RKO (cell line): ENCODE measurements around the gene ANKRD9.

Experiments used
- DNase-seq: peaks from one replicate; pipeline ENCODE4 v3.0.0-alpha.2; 2016; ENCODE audit warnings: low spot score

ANKRD9 gene

DNA sequence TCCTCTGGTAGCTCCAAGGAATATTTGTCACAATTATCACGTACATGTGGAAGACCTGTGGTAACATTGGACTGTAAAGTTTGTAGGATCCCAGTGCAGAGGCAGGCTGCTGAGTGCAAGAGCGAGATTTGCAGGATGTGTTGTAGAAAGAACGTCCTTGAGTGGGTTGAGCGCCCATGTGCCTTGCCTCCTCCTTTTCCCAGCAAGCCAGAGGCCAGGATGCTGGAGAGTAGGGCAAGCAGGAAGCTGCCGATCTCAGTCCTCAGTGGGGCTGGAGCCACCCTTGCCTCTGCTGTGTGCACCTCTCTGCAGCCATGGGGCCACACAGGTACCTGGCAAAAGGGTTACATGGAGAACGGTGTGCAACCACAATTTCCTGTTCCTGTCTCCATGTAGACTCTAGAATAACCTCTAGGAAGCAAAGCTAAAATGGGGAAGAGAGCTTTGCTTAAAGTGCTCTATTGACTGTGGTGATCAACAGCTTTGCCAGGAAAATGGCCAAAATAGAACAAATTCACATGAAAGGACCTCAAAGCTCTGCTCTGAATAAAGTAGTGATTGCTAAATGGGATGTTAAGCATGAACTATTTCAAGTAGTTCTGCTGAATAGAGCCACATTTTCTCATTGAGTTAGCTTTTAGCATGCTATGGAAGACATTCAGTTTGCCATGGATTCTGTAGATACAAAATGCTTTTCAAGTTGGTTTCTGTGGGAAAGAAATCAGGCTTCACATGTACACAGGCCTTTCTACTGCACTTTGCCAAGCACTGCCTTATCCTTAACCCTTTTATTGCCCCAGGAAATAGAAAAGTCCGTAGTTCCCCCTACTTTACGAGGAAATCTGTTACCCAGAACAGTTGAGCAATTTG lies 37.4 kb downstream of the ANKRD9 start:
- no peak for DNase-seq

DNA sequence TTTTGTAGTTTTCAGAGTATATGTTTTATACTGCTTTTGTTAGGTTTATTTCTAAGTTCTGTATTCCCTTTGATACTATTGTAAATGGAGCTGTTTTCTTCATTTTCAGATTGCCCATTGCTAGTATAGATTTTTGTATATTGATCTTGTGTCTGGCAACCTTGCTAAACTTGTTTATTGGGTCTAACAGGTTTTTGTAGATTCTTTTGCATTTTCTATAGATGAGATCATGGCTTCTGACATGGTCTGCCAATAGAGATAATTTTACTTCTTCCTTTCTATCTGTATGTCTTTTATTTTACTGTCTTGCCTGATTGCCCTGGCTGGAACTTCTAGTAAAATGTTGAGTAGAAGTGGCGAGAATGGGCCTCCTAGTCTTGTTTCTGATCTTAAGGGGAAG lies 40.3 kb downstream of the ANKRD9 start:
- no peak for DNase-seq

DNA sequence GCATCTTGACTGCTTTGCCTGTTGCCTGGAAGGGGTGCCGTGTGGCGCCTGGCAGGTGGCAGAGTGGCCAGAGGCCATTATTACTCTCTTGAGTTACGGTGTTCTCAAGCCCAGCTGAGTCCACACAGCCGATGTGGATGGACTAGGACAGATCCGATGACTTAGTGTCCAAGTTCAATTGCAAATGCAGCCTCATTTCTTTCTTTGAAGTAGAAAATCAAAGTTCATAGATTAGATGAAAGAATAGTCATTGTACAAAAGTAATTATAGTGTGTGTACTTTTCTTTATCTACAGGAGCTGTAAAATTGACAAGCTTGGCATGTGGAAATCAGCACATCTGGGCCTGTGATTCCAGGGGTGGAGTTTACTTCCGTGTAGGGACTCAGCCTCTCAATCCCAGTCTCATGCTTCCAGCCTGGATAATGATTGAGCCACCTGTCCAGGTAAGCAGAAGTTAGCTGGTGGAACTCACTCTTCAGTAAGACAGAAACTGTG lies 44.7 kb downstream of the ANKRD9 start:
- DNase-seq: no peak

DNA sequence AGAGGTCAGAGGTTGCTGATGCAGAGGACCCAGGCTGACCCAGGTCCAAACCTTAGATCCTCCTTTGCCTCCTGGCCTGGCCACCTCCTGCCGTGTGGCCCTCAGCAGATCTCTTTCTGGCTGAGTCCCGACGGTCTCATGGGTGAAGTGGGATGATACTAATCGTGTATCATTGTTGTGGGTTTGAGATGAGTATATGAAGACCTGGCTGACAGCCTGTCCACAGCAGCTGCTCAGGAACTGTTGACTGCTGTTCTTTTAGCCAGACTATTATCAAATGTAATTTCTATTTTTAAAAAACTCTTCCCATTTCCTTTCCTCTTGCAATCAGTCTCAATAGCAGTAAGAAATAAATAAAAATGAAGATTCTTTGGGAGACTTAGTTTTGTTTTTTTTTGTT lies 45.6 kb downstream of the ANKRD9 start:
- DNase-seq: no peak

DNA sequence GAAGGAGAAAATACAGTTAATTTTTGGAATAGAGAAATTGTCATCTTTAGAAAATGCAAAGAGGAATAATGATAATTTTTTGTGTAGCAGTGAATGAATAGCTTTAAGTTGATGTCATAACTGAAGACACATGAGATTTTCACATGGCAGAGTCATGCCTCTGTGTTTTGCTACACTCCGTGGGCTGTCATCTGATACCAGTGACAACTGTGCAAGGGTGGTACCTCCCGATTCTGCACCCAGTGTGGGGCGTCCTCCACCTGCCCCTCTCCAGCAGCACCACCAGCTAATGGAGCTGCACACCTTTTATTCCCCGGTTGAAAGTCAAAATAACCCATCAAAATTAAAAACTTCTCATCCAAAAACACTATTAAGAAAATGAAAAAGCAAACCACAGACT lies 47.2 kb downstream of the ANKRD9 start:
- DNase-seq: no peak

DNA sequence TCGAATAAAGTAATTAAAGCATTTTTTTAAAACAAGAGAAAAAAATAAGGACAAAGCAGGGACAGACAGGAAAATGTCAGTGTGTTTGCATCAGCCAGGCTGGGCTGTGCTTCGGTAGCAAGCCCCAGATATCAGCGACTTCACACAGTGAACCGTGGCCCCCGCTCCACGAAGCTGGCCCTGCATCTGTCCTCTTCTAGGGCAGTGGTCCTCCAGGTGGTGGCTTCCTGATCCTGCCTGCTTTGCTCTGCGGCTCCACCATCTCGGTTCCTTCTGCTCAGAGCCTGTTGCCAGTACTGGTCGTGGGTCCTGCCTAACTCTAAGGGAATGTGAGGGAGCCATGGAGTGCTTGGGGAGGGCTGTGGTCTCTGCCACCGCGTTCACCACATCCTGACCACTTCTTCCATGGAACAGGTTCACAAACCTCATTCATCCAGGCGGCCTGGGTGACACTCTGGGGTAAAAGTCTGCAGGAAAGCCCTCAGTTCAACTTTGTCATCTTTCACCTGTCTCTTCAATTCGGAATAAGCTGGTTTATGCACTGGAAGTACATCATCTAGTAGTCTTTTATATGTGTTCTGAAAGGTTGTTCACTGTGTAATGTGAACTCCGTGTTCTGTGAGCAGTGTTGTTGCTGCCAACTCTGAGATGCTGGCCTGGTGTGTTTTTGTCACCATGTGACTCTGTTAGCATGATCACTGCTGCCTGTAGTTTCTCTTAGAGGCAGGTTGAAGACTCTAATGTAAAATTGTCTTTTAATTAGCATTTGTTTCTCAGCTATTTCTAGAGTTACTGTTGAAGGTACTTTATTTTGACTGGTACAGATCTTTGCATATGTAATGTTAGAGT lies 47.9 kb downstream of the ANKRD9 start:
- DNase-seq: no peak

DNA sequence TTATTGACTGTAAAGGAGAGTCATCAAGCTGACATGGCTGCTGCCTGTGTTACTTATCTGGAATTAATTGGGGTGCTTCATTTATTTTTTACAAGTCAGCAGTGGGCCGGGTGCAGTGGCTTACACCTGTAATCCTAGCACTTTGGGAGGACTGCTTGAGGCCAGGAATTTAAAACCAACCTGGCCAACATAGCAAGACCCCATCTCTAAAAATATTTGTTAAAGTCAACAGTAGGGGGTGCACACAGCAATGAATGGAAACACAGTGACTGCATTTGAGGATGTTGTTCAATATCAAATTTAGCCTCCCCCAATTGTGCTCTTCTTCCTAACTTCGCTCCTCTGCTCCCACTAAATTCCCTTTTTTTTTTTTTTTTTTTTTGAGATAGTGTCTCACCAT lies 52.1 kb downstream of the ANKRD9 start:
- DNase-seq: no peak

DNA sequence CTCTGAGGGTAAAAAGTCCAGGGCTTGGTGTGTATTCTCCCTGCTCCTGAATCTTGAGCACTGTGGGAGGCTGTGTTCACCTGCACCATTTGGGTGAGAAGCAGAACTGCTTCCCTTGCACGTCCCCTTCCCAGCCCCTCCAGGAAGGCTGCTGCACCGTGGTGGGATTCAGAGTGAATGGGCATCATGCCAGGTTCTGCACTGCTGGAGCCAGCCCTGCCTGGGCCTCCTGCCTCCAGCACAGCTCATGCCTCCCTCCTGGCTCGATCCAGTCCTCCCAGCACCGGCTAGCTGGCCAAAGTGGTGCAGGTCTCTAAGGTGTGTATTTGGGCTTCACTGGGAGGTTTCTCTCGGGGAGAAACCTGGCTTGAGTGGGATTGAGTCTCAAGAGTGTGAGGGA lies 54.9 kb downstream of the ANKRD9 start:
- no peak for DNase-seq

DNA sequence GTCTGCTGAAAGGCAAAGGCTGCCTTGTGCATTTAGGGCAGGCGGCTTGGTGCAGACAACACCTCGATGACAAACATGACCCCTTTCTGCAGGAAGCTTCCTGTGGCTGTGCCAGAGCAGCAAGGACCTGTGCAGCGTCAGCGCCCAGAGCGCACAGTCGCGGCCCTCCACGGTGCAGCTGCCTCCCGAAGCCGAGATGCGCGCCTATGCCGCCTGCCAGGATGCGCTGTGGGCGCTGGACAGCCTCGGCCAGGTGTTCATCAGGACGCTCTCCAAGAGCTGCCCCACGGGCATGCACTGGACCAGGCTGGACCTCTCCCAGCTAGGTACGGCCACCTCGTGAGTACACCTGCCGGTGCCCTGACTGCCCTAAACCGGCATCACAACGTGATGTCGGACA lies 57.3 kb downstream of the ANKRD9 start:
- DNase-seq: no peak
